GM12878 (cell line): ENCODE measurements around the gene ANTKMT. TPM values are rescaled to one million over a fixed set of nuclear protein-coding genes. Genes with fewer than 3 reads are reported as not detected.

Experiments used
- ATF7 ChIP-seq: fragments of 450-650 bp; IDR thresholded peaks from 2 replicates; pipeline ENCODE4 v1.6.1; 2016; ENCODE audit warnings: low read depth, mild to moderate bottlenecking
- BACH1 ChIP-seq: fragments of 450-650 bp; IDR thresholded peaks from 2 replicates; pipeline ENCODE4 v1.6.1; 2017; ENCODE audit warnings: mild to moderate bottlenecking, borderline replicate concordance
- BHLHE40 ChIP-seq, 2 experiments: fragments of 450-650 bp in 1 of 2; IDR thresholded peaks; 2 replicates each; pipeline ENCODE4 v1.6.1; 2011 to 2017; ENCODE audit warnings: low read depth in 2 of 2, borderline replicate concordance in 1 of 2, improper control_type of control experiment in 1 of 2, low read length in 1 of 2, mild to moderate bottlenecking in 1 of 2
- BMI1 ChIP-seq: fragments of 450-650 bp; IDR thresholded peaks from 2 replicates; pipeline ENCODE4 v1.6.1; 2016; ENCODE audit warnings: mild to moderate bottlenecking, moderate library complexity, borderline replicate concordance
- CHD2 ChIP-seq: IDR thresholded peaks from 2 replicates; pipeline ENCODE4 v1.6.1; 2011; ENCODE audit warnings: low read depth, low read length, improper control_type of control experiment, borderline replicate concordance
- E4F1 ChIP-seq: fragments of 450-650 bp; IDR thresholded peaks from 2 replicates; pipeline ENCODE4 v1.6.1; 2018; ENCODE audit warnings: borderline replicate concordance, mild to moderate bottlenecking; ENCODE audit not compliant: partially characterized antibody
- HDGF ChIP-seq: fragments of 450-650 bp; IDR thresholded peaks from 2 replicates; pipeline ENCODE4 v1.6.1; 2016; ENCODE audit warnings: antibody characterized with exemption
- HSF1 ChIP-seq: fragments of 150-350 bp; IDR thresholded peaks from 2 replicates; pipeline ENCODE4 v1.6.1; 2014; ENCODE audit warnings: mild to moderate bottlenecking, low read depth, low read length
- JUND ChIP-seq: IDR thresholded peaks from 2 replicates; pipeline ENCODE4 v1.6.1; 2012; ENCODE audit warnings: low read depth, mild to moderate bottlenecking, low read length, improper control_type of control experiment, moderate library complexity
- KDM1A ChIP-seq: fragments of 200-600 bp; sonication (generic); IDR thresholded peaks from 2 replicates; pipeline ENCODE4 v1.6.1; 2016; ENCODE audit warnings: borderline replicate concordance
- MEF2A ChIP-seq: IDR thresholded peaks from 2 replicates; pipeline ENCODE4 v1.6.1; 2011; ENCODE audit warnings: low read depth, mild to moderate bottlenecking, low read length, moderate library complexity; ENCODE audit not compliant: insufficient read depth
- NFIC ChIP-seq: IDR thresholded peaks from 2 replicates; pipeline ENCODE4 v1.6.1; 2012; ENCODE audit warnings: low read depth, mild to moderate bottlenecking, inconsistent platforms, low read length, moderate library complexity
- PBX3 ChIP-seq: IDR thresholded peaks from 2 replicates; pipeline ENCODE4 v1.6.1; 2011; ENCODE audit warnings: mild to moderate bottlenecking, low read depth, low read length, moderate library complexity; ENCODE audit not compliant: insufficient replicate concordance
- PKNOX1 ChIP-seq: fragments of 450-650 bp; IDR thresholded peaks from 2 replicates; pipeline ENCODE4 v1.6.1; 2016; ENCODE audit warnings: mild to moderate bottlenecking
- POU2F2 ChIP-seq: IDR thresholded peaks from 3 replicates; pipeline ENCODE4 v1.6.1; 2011; ENCODE audit warnings: low read depth, mild to moderate bottlenecking, low read length, borderline replicate concordance
- RAD21 ChIP-seq: IDR thresholded peaks from 2 replicates; pipeline ENCODE4 v1.6.1; 2011; ENCODE audit warnings: mild to moderate bottlenecking, low read depth, low read length, moderate library complexity; ENCODE audit not compliant: insufficient read depth
- RB1 ChIP-seq: fragments of 450-650 bp; formaldehyde crosslinking; IDR thresholded peaks from 2 replicates; pipeline ENCODE4 v1.6.1; 2017; ENCODE audit warnings: mild to moderate bottlenecking, borderline replicate concordance
- SP1 ChIP-seq: IDR thresholded peaks from one replicate; pipeline ENCODE4 v1.6.1; 2011; ENCODE audit warnings: low read depth, low read length
- SUZ12 ChIP-seq: fragments of 200-600 bp; sonication (generic); IDR thresholded peaks from one replicate; pipeline ENCODE4 v1.6.1; 2018; ENCODE audit warnings: antibody characterized with exemption, mild to moderate bottlenecking; ENCODE audit not compliant: unreplicated experiment
- ZBTB33 ChIP-seq: fragments of 450-650 bp; IDR thresholded peaks from 2 replicates; pipeline ENCODE4 v1.6.1; 2017; ENCODE audit warnings: mild to moderate bottlenecking
- ZNF274 ChIP-seq: IDR thresholded peaks from one replicate; pipeline ENCODE4 v1.8.0; 2011; ENCODE audit not compliant: insufficient read length, insufficient read depth
- polyA plus RNA-seq, 11 experiments: library from polyadenylated mRNA; depleted of rRNA in 4 of 11; unstranded in 6 of 11; stranded (reverse) in 5 of 11; fragments of >200 nt; fragmentation: Nextera tagmentation in 4 of 11; fragmentation: Illumina TruSeq in 1 of 11; extraction: Ambion mirVana in 4 of 11; extraction: Trizol in 1 of 11; gene quantifications; 1 replicate in 1 of 11; 2 replicates in 10 of 11; pipeline versions ENCODE4 v1.2.1 to v1.2.3, GENCODE V29; 2011 to 2016; ENCODE audit warnings: inconsistent platforms in 2 of 11, missing spikeins in 2 of 11, low read depth in 1 of 11
- total RNA-seq, 4 experiments: library from RNA; depleted of rRNA in 3 of 4; stranded (reverse); fragments of >200 nt in 3 of 4; fragmentation: Illumina TruSeq in 1 of 4; extraction: Trizol in 1 of 4; gene quantifications; 2 replicates each; pipeline versions ENCODE4 v1.2.1 to v1.2.3, GENCODE V29; 2013 to 2021

The ANTKMT gene
- total and polyA plus RNA-seq, 10 of the 15 experiments (the other 5 are each of a cell fraction or from before 2014, with no cell fraction given) = 0.58 to 60.5 (median 25.8) TPM

- TF ChIP-seq PBX3 (no peak), JUND (no peak), HDGF (peak; percentile 31; the same call in 1 of the 2 replicates), SP1 (peak; percentile 66), SUZ12 (no peak), KDM1A (no peak), CHD2 (peak; percentile 87), PKNOX1 (peak; percentile 64; the same call in 1 of the 2 replicates), ATF7 (no peak), HSF1 (no peak), MEF2A (0 out of 2 replicates have a peak, but pooled peaks have one; percentile 27), BMI1 (peak; percentile 99), ZNF274 (no peak), E4F1 (peak; percentile 77), BHLHE40 (IDR thresholded peaks at IDR 0.05; ENCODE audit: borderline replicate concordance in 1 of 2, low read depth in 2 of 2, low read length in 1 of 2) (peak; percentile 47 to 91; a peak in 3 of 4 replicates), POU2F2 (peak; percentile 80; the same call in 2 of the 3 replicates), NFIC (no peak), BACH1 (no peak; the same call in 1 of the 2 replicates), ZBTB33 (no peak), RB1 (peak; percentile 63; the same call in 1 of the 2 replicates), RAD21 (no peak)
Measured at GRCh38 chr16:684071-684794, 36.7 kb upstream of the ANTKMT start, which contains the start of gene JMJD8 (continued).
